ENCODE data around the gene SLC13A5.

GRCh38 chr17:6670571-6670970 lies 42.6 kb downstream of the SLC13A5 start:
- no peak for TF ChIP-seq CTCF (IDR thresholded peaks at IDR 0.05; ENCODE audit: low read depth, low read length)
- no peak for TF ChIP-seq POLR2A (IDR thresholded peaks at IDR 0.05; ENCODE audit: extremely low read depth, insufficient read length)
- no peak for TF ChIP-seq MAX (IDR thresholded peaks at IDR 0.05; ENCODE audit: low read depth, low read length)

All from NB4 (cell line).